Natural killer cell treated with Interleukin-12 subunit alpha and Interleukin-12 subunit beta and Interleukin-15 and Interleukin-18, amount 100 ng/mL, for 72 hours (primary cell): ENCODE results near the gene LCE2B. TPM values are rescaled to one million over a fixed set of nuclear protein-coding genes. Genes with fewer than 3 reads are reported as not detected.

ENCODE experiments used
- ATAC-seq, 2 donors: fragments of 150-1000 bp; cut with Tn5 transposase in 1 of 2; sonication (Bioruptor Pico), chemical (Tn5 transposase) in 1 of 2; 2 replicates each; pipeline ENCODE4 v1.10.0; 2021
- DNase-seq: peaks from one replicate; pipeline ENCODE4 v3.0.0; 2022; ENCODE audit warnings: low spot score
- H3K27ac Mint-ChIP-seq, 2 donors: 1 replicate in 1 of 2; 2 replicates in 1 of 2; pipeline ENCODE4 v1.8.0; 2022; ENCODE audit warnings: mixed read lengths in 2 of 2, mild to moderate bottlenecking in 1 of 2, moderate library complexity in 1 of 2
- H3K27me3 Mint-ChIP-seq, 2 donors: 1 replicate in 1 of 2; 2 replicates in 1 of 2; pipeline ENCODE4 v1.8.0; 2022; ENCODE audit warnings: mixed read lengths in 2 of 2
- H3K36me3 Mint-ChIP-seq: one replicate; pipeline ENCODE4 v1.8.0; 2022; ENCODE audit warnings: mixed read lengths
- H3K4me1 Mint-ChIP-seq, 2 donors: 1 replicate in 1 of 2; 2 replicates in 1 of 2; pipeline ENCODE4 v1.8.0; 2022; ENCODE audit warnings: low read depth in 2 of 2, mixed read lengths in 2 of 2, mild to moderate bottlenecking in 1 of 2
- H3K4me3 Mint-ChIP-seq: one replicate; pipeline ENCODE4 v1.8.0; 2022; ENCODE audit warnings: mixed read lengths
- H3K9me3 Mint-ChIP-seq: 2 replicates; pipeline ENCODE4 v1.8.0; 2022; ENCODE audit warnings: mixed read lengths
- total RNA-seq, 2 donors: library from RNA; stranded (reverse); gene quantifications; one replicate each; pipeline ENCODE4 v1.2.3, GENCODE V29; 2022

Gene LCE2B
- total RNA-seq, 2 donors from 2014 or later = not detected

- H3K27me3 Mint-ChIP-seq = peaks cover 33 to 53% of the 10 kb centered on the region in 2 donors
- no peak overlapping the region for H3K4me3 Mint-ChIP-seq
- no peaks in the 10 kb centered on the region for H3K9me3 Mint-ChIP-seq
- peak in 1 of 2 donors; percentile 43 for ATAC-seq
- no peaks in the 10 kb centered on the region for H3K4me1 Mint-ChIP-seq
- no peaks in the 10 kb centered on the region for H3K36me3 Mint-ChIP-seq
- DNase-seq = no peak
- H3K27ac Mint-ChIP-seq = no peak overlapping the region
Measured at GRCh38 chr1:152679459-152679858, 6.5 kb upstream of the LCE2B start.

DNA sequence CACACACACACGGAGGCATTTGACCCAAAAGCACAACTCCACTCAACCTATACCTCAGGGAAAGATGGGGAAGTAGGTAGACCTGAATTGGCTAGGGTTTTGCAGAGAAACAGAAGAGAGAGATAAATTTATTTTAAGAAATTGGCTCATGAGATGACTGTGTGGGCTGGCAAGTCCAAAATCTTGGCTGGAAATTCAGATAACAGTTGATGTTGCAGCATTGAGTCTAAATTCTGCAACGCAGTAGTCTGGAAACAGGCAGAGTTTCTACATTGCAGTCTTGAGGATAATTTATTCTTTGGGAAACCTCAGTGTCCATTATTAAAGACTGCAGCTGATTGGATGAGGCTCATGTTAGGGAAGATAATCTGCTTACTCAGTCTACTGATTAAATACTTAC, 4.3 kb upstream of the LCE2B start:
- Mint-ChIP-seq H3K27ac (no peak overlapping the region), H3K9me3 (no peaks in the 10 kb centered on the region), H3K4me3 (no peak overlapping the region), H3K4me1 (no peaks in the 10 kb centered on the region), H3K27me3 (peaks cover 31 to 54% of the 10 kb centered on the region in 2 donors), H3K36me3 (no peaks in the 10 kb centered on the region)
- DNase-seq (no peak), ATAC-seq (no peak)

DNA sequence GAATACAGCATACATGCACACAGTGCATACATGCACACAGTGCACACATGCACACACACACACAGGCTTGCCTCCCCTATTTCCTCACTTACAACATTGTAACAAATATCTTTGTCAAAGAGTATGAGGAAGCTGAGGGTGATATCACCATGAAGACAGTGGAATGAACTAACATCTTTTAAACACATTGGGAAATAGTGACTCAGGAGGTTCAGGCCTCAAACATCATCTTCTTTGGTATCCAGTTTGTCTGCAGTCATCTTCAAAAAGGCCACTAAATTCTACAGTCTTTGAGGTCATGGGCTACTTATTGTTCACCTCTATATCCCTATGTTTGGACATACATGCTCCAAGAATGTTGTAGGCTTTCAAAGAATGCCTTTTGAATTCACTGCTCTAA, 2.1 kb upstream of the LCE2B start:
- Mint-ChIP-seq H3K36me3 (no peaks in the 10 kb centered on the region), H3K4me3 (no peak overlapping the region), H3K9me3 (no peaks in the 10 kb centered on the region), H3K4me1 (no peaks in the 10 kb centered on the region), H3K27me3 (peaks cover 31 to 58% of the 10 kb centered on the region in 2 donors), H3K27ac (no peak overlapping the region)
- no peak for ATAC-seq
- DNase-seq = no peak

DNA sequence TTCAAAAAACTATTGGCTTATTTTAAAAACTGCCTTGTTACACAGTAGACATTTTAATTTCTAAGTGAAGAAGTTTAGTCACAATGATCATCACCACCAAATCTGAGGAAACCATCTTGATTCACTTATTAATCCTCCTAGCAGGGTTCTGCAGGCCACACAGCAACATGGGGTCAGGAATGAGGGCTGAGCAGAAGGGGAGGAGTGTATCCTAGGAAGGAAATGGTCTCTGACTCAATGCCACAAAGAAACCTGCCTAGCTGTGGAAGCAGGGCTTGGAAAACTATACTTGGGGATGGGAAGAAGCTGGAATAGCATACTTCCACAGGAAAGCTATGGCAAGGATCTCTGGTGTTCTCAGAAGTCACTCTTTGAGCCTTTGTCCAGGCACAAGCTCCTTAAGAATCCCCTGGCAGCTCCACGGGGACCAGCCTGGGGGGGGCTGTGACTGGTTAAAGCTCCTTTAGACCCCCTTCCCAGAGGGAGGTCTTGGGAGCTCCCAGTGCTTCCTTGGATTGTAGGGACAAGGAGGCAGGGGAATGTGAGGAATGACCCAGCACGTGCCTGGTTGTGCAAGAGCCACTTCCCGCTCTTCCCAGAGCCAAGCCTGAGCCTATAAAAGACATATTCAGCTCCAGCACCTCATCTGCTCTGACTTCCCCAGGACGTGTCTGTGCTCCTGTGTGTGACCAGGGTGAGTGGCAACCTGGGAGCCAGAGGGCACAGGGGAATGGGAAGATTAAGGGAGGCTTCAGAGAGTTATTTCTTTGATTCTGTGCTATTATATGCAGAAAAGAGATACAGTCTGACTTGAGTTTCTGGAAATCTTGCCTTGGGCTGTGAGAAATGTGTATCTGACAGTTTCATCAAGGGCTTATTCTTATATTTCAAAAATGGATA, 12.0 kb downstream of the LCE2B start, which contains the start of gene LCE2A:
Gene LCE2A (plus strand): TSS at position 645 of the 900 bp plus-strand sequence. CDS start 557 bp downstream, outside the sequence.
- Mint-ChIP-seq H3K36me3 (no peaks in the 10 kb centered on the region), H3K4me3 (no peak within 1 kb of the TSS), H3K27ac (no peak within 1 kb of the TSS), H3K9me3 (no peaks in the 10 kb centered on the region), H3K27me3 (peaks cover 18 to 33% of the 10 kb centered on the region in 2 donors), H3K4me1 (no peaks in the 10 kb centered on the region)
- ATAC-seq = no peak
- no peak for DNase-seq

GRCh38 chr1:152699746-152700145, 13.8 kb downstream of the LCE2B start:
- ATAC-seq = no peak
- peaks cover 15 to 29% of the 10 kb centered on the region in 2 donors for H3K27me3 Mint-ChIP-seq
- no peak overlapping the region for H3K4me3 Mint-ChIP-seq
- no peak for DNase-seq
- H3K36me3 Mint-ChIP-seq = no peaks in the 10 kb centered on the region
- peaks cover 4% of the 10 kb centered on the region for H3K9me3 Mint-ChIP-seq
- H3K4me1 Mint-ChIP-seq = no peaks in the 10 kb centered on the region
- H3K27ac Mint-ChIP-seq = no peak overlapping the region

DNA sequence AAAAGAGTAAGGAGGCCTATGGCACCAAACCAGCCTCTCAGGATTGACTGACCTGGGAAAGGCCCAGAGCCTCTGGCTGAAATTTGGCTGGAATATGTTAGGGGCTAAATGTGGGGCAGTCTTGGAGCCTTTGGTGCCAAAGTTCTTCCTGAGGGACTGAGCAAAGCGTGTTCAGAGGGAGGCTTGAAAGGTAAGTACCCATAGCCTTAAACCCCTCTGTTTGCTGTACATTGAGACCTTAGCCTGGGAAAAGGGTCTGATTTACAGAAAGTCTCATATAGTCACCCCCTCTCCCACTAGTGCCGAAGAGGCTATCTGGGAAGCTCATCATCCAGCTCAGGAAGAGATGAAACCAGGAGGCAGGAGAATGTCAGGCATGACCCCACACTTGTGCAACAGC, 21.9 kb downstream of the LCE2B start, which contains the start of gene LCE4A:
Gene LCE4A (plus strand): TSS at position 301 of the 400 bp plus-strand sequence. CDS start 916 bp downstream, outside the sequence.
- DNase-seq = no peak
- H3K9me3 Mint-ChIP-seq = peaks cover 4% of the 10 kb centered on the region

DNA sequence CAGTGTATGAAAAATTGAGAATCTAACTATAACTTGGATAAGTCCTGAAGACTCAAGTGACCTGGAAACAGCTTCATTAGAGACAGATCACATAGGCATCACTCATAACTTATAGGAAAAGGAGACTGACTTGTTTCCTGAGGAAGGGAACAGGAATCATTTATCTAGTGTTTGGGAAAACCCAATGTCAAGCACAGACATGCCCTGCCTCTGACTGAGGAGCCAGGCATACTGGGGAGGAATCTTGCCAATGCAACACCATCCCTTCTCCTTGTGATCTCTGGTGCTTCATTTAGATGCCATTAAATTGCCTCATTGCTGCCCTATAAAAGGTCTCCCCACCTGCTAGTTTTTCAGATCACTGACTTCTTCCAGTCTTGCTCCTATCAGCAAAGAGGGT, 32.3 kb downstream of the LCE2B start:
- Mint-ChIP-seq H3K27me3 (peaks cover 25 to 30% of the 10 kb centered on the region in 2 donors), H3K27ac (no peak overlapping the region), H3K9me3 (no peaks in the 10 kb centered on the region), H3K36me3 (no peaks in the 10 kb centered on the region), H3K4me1 (no peaks in the 10 kb centered on the region), H3K4me3 (no peak overlapping the region)
- DNase-seq (no peak), ATAC-seq (no peak)

More for the DNA sequence above, 21.9 kb downstream of the LCE2B start, which contains the start of gene LCE4A:
- no peak for ATAC-seq
- peaks cover 18 to 31% of the 10 kb centered on the region in 2 donors for H3K27me3 Mint-ChIP-seq
- H3K4me1 Mint-ChIP-seq = no peaks in the 10 kb centered on the region
- no peak within 1 kb of the TSS for H3K27ac Mint-ChIP-seq
- no peak within 1 kb of the TSS for H3K4me3 Mint-ChIP-seq
- no peaks in the 10 kb centered on the region for H3K36me3 Mint-ChIP-seq

- no peak for ATAC-seq
Measured at GRCh38 chr1:152725261-152725660, 39.3 kb downstream of the LCE2B start.

DNA sequence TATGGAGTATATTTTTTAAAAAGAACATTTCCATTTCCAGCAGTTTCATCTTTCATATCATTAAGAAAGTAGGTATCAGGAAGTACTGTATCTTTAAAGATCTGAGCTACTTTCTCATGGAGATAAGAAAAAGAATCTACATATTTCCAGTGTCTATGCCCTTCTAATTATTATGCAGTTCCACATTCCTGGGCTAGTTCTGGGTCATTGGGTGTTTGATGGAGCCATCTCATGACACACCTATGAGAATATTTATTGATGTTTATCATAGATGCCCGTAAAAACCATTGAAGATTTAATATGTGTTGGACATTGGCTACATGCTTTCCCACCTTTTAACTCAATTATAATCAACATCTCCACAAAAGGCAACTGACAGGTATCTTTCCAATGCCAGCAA, 43.1 kb downstream of the LCE2B start:
- Mint-ChIP-seq H3K36me3 (no peaks in the 10 kb centered on the region), H3K4me1 (no peaks in the 10 kb centered on the region), H3K27me3 (peaks cover 5% of the 10 kb centered on the region in 2 donors), H3K27ac (no peak overlapping the region), H3K9me3 (no peaks in the 10 kb centered on the region), H3K4me3 (no peak overlapping the region)
- ATAC-seq (no peak), DNase-seq (no peak)

More at GRCh38 chr1:152725261-152725660, 39.3 kb downstream of the LCE2B start:
- no peak for DNase-seq
- H3K27ac Mint-ChIP-seq = no peak overlapping the region
- H3K4me1 Mint-ChIP-seq = no peaks in the 10 kb centered on the region
- no peaks in the 10 kb centered on the region for H3K36me3 Mint-ChIP-seq
- no peaks in the 10 kb centered on the region for H3K9me3 Mint-ChIP-seq
- H3K27me3 Mint-ChIP-seq = peaks cover 13 to 14% of the 10 kb centered on the region in 2 donors
- H3K4me3 Mint-ChIP-seq = no peak overlapping the region

GRCh38 chr1:152735648-152736047, 49.7 kb downstream of the LCE2B start:
- Mint-ChIP-seq H3K36me3 (no peaks in the 10 kb centered on the region), H3K9me3 (no peaks in the 10 kb centered on the region), H3K4me1 (no peaks in the 10 kb centered on the region), H3K27ac (no peak overlapping the region), H3K27me3 (peaks cover 23 to 48% of the 10 kb centered on the region in 2 donors), H3K4me3 (no peak overlapping the region)
- ATAC-seq (no peak), DNase-seq (no peak)

Other genes with a start within 250 kb of the LCE2B start
- not detected for gene LCE5A, start 175.3 kb upstream of the LCE2B start, total RNA-seq
- not detected for gene CRCT1, start 171.6 kb upstream of the LCE2B start, total RNA-seq
- not detected for gene LCE3E, start 119.3 kb upstream of the LCE2B start, total RNA-seq
- not detected for gene LCE3D, start 105.6 kb upstream of the LCE2B start, total RNA-seq
- gene LCE3C, start 85.9 kb upstream of the LCE2B start, total RNA-seq = not detected
- not detected for gene LCE3B, start 72.3 kb upstream of the LCE2B start, total RNA-seq
- not detected for gene LCE3A, start 63.0 kb upstream of the LCE2B start, total RNA-seq
- gene LCE2D, start 22.7 kb upstream of the LCE2B start, total RNA-seq = not detected
- not detected for gene LCE2C, start 10.8 kb upstream of the LCE2B start, total RNA-seq
- gene LCE2A, start 12.2 kb downstream of the LCE2B start, total RNA-seq = not detected
- not detected for gene LCE4A, start 22.0 kb downstream of the LCE2B start, total RNA-seq
- gene KPRP, start 71.9 kb downstream of the LCE2B start, total RNA-seq = not detected
- not detected for gene LCE1F, start 89.0 kb downstream of the LCE2B start, total RNA-seq
- not detected for gene LCE1E, start 100.1 kb downstream of the LCE2B start, total RNA-seq
- not detected for gene LCE1D, start 110.6 kb downstream of the LCE2B start, total RNA-seq
- not detected for gene LCE1C, start 120.5 kb downstream of the LCE2B start, total RNA-seq
- not detected for gene LCE1B, start 125.8 kb downstream of the LCE2B start, total RNA-seq
- gene LCE1A, start 141.3 kb downstream of the LCE2B start, total RNA-seq = not detected
- not detected for gene LCE6A, start 156.7 kb downstream of the LCE2B start, total RNA-seq
- gene LCE7A, start 173.9 kb downstream of the LCE2B start, total RNA-seq = not detected
- not detected for gene SMCP, start 192.2 kb downstream of the LCE2B start, total RNA-seq
- gene IVL, start 222.4 kb downstream of the LCE2B start, total RNA-seq = not detected